Measurements from ENCODE around the gene SCO2. TPM values are rescaled to one million over a fixed set of nuclear protein-coding genes. Genes with fewer than 3 reads are reported as not detected.

Gene SCO2
- polyA plus RNA-seq, 3 donors, result 39.5 to 101 (median 69.6) TPM

GRCh38 chr22:50545522-50546325 is 20.3 kb upstream of the SCO2 start, which contains the start of gene KLHDC7B:
Gene KLHDC7B (plus strand): TSS chr22:50545899. CDS start chr22:50546244, 345 bp downstream.
- intact Hi-C loops (cut with micrococcal nuclease), result loop anchor here (2.0 to 5.0 kb wide), 3 partner anchors 15 to 37 kb away; partner anchors contain the start of genes CHKB (in 1 of the 2) and SYCE3 (in 1 of the 2)
- DNase-seq, result no peak
- TF ChIP-seq, protein P1, sequence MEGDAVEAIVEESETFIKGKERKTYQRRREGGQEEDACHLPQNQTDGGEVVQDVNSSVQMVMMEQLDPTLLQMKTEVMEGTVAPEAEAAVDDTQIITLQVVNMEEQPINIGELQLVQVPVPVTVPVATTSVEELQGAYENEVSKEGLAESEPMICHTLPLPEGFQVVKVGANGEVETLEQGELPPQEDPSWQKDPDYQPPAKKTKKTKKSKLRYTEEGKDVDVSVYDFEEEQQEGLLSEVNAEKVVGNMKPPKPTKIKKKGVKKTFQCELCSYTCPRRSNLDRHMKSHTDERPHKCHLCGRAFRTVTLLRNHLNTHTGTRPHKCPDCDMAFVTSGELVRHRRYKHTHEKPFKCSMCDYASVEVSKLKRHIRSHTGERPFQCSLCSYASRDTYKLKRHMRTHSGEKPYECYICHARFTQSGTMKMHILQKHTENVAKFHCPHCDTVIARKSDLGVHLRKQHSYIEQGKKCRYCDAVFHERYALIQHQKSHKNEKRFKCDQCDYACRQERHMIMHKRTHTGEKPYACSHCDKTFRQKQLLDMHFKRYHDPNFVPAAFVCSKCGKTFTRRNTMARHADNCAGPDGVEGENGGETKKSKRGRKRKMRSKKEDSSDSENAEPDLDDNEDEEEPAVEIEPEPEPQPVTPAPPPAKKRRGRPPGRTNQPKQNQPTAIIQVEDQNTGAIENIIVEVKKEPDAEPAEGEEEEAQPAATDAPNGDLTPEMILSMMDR (IDR thresholded peaks at IDR 0.05), result no peak
- WGBS (ENCODE audit: insufficient coverage), result 53% methylated on average over 9 of the region's 10 CpGs
- Mint-ChIP-seq H3K27me3 (ENCODE audit: low read depth in 3 of 3) (peaks cover 3 to 24% (median 5%) of the 10 kb centered on the region in 3 donors), H3K9me3 (peaks cover 0 to 6% (median 0%) of the 10 kb centered on the region in 7 donors), H3K4me3 (peak within 1 kb of the TSS; percentile 72 to 79), H3K27ac (peak within 1 kb of the TSS; percentile 41 to 100 (median 99)), H3K36me3 (peaks cover 5% of the 10 kb centered on the region in 2 donors), H3K4me1 (peaks cover 61% of the 10 kb centered on the region)
- Histone ChIP-seq H3K9ac (ENCODE audit: insufficient read depth, low read length, poor library complexity, severe bottlenecking) (peak within 1 kb of the TSS; percentile 73), H3K36me3 (replicated peaks in 1 of 2; ENCODE audit: control insufficient read depth in 1 of 2, insufficient read depth in 2 of 2, low read length in 2 of 2) (no peaks in the 10 kb centered on the region), H3K79me2 (ENCODE audit: insufficient read depth, low read length) (peaks cover 16% of the 10 kb centered on the region), H3K4me3 (replicated peaks in 1 of 3; ENCODE audit: low read depth in 2 of 3, low read length in 3 of 3) (peak within 1 kb of the TSS in 1 of 3 experiments; percentile 73), H3K9me3 (replicated peaks in 1 of 2; ENCODE audit: control insufficient read depth in 1 of 2, insufficient read depth in 1 of 2, low read length in 2 of 2) (no peaks in the 10 kb centered on the region), H3K27ac (ENCODE audit: low read depth in 1 of 2, low read length in 2 of 2) (peak within 1 kb of the TSS; percentile 99 to 100), H2AFZ (ENCODE audit: insufficient read depth, low read depth, low read length, poor library complexity, severe bottlenecking) (peak within 1 kb of the TSS; percentile 61), H3K4me2 (replicated peaks; ENCODE audit: extremely low read depth, low read length, poor library complexity, severe bottlenecking) (peak within 1 kb of the TSS; percentile 88), H3K27me3 (ENCODE audit: control insufficient read depth in 2 of 2, insufficient read depth in 2 of 2, low read length in 2 of 2) (no peaks in the 10 kb centered on the region), H4K20me1 (ENCODE audit: insufficient read depth, low read length) (no peaks in the 10 kb centered on the region), H3K4me1 (ENCODE audit: control insufficient read depth in 1 of 2, insufficient read depth in 2 of 2, low read length in 2 of 2) (peaks cover 73 to 94% of the 10 kb centered on the region in 2 donors)

DNA sequence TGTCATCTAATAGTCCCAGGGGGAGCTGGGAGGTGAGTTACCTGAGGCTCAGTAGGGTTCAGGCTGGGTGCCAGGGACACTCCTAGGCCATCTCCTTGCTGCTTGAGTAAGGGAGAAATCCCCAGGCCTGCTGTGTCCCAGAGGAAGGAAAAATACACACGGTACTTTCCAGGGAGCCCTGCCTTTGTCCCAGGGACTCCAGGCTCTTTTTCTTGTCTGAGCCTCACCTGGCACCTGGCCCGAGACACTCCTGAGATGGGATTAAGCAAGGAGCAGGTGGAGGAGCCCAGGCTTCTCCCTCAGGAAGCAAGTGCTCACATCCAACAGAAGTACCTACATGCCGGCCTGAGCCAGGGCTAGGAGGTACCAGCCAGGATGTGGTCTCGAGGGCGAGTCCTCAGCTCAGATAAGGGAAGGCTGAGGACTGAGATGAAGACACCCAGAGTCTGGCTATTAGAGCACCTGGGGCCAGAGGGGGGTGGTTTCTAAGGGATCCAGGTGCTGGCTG is 19.4 kb upstream of the SCO2 start:
- no peaks in the 10 kb centered on the region for H4K20me1 ChIP-seq (ENCODE audit: insufficient read depth, low read length)
- peak in 1 of 3 donors; percentile 42 for DNase-seq
- peak overlapping the region; percentile 99 to 100 for H3K27ac ChIP-seq (ENCODE audit: low read depth in 1 of 2, low read length in 2 of 2)
- no peaks in the 10 kb centered on the region for H3K36me3 ChIP-seq (replicated peaks in 1 of 2; ENCODE audit: control insufficient read depth in 1 of 2, insufficient read depth in 2 of 2, low read length in 2 of 2)
- H2AFZ ChIP-seq (ENCODE audit: insufficient read depth, low read depth, low read length, poor library complexity, severe bottlenecking), result peak overlapping the region; percentile 61
- peaks cover 16% of the 10 kb centered on the region for H3K79me2 ChIP-seq (ENCODE audit: insufficient read depth, low read length)
- peak overlapping the region; percentile 72 to 79 for H3K4me3 Mint-ChIP-seq
- H3K9me3 Mint-ChIP-seq, result peaks cover 0 to 3% (median 0%) of the 10 kb centered on the region in 7 donors
- peaks cover 1 to 22% (median 3%) of the 10 kb centered on the region in 3 donors for H3K27me3 Mint-ChIP-seq (ENCODE audit: low read depth in 3 of 3)
- intact Hi-C loops (cut with micrococcal nuclease), result loop anchor here (2.0 to 5.0 kb wide), 3 partner anchors 16 to 38 kb away; partner anchors contain the start of genes CHKB (in 1 of the 2) and SYCE3 (in 1 of the 2)
- peaks cover 65% of the 10 kb centered on the region for H3K4me1 Mint-ChIP-seq
- H3K9me3 ChIP-seq (replicated peaks in 1 of 2; ENCODE audit: control insufficient read depth in 1 of 2, insufficient read depth in 1 of 2, low read length in 2 of 2), result no peaks in the 10 kb centered on the region
- no peaks in the 10 kb centered on the region for H3K27me3 ChIP-seq (ENCODE audit: control insufficient read depth in 2 of 2, insufficient read depth in 2 of 2, low read length in 2 of 2)
- WGBS (ENCODE audit: insufficient coverage), result 44% methylated on average over 4 of the region's 5 CpGs
- peaks cover 80 to 97% of the 10 kb centered on the region in 2 donors for H3K4me1 ChIP-seq (ENCODE audit: control insufficient read depth in 1 of 2, insufficient read depth in 2 of 2, low read length in 2 of 2)
- H3K27ac Mint-ChIP-seq, result peak overlapping the region; percentile 97 to 100 (median 99)
- peak overlapping the region; percentile 81 for H3K4me2 ChIP-seq (replicated peaks; ENCODE audit: extremely low read depth, low read length, poor library complexity, severe bottlenecking)
- peak overlapping the region; percentile 18 to 73 (median 34) for H3K4me3 ChIP-seq (replicated peaks in 1 of 3; ENCODE audit: low read depth in 2 of 3, low read length in 3 of 3)
- H3K9ac ChIP-seq (ENCODE audit: insufficient read depth, low read length, poor library complexity, severe bottlenecking), result peak overlapping the region; percentile 73
- peaks cover 3 to 5% of the 10 kb centered on the region in 2 donors for H3K36me3 Mint-ChIP-seq
- TF ChIP-seq, protein P1 (IDR thresholded peaks at IDR 0.05), result no peak
